OCI-LY7 (cell line): ENCODE measurements around the gene GPR37. TPM values are rescaled to one million over a fixed set of nuclear protein-coding genes. Genes with fewer than 3 reads are reported as not detected.

Source experiments
- BruUV-seq: library from RNA; stranded (reverse); fragments of 400-500 nt; replicated peaks from 2 replicates; lab custom pipeline; 2021; lab: Mats Ljungman, UMichigan
- CTCF ChIA-PET: fragments of 300-600 bp; sonication (Branson Sonifier 250); formaldehyde crosslinking; loops from one replicate; lab custom pipeline; 2022; ENCODE audit warnings: antibody characterized with exemption; ENCODE audit not compliant: unreplicated experiment; lab: Charles Lee
- POLR2A ChIA-PET: fragments of 300-600 bp; sonication (Branson Sonifier 250); formaldehyde crosslinking; loops from one replicate; lab custom pipeline; 2022; ENCODE audit warnings: antibody characterized with exemption; lab: Charles Lee
- DNase-seq: peaks from one replicate; pipeline ENCODE4 v3.0.0-alpha.2; 2015; ENCODE audit warnings: low spot score
- H2AFZ ChIP-seq: fragments of 200-600 bp; sonication (generic), shearing (Covaris generic); 2 replicates; pipeline ENCODE4 v1.6.1; 2014; ENCODE audit warnings: mild to moderate bottlenecking, antibody characterized with exemption, low read length, moderate library complexity
- H3K27ac ChIP-seq: fragments of 200-600 bp; sonication (generic); 2 replicates; pipeline ENCODE4 v1.5.1; 2014; ENCODE audit warnings: mixed run types, low read depth, mild to moderate bottlenecking, moderate library complexity, low read length, inconsistent platforms; ENCODE audit not compliant: poor library complexity, severe bottlenecking
- H3K36me3 ChIP-seq: fragments of 200-600 bp; sonication (generic); 2 replicates; pipeline ENCODE4 v1.6.1; 2014; ENCODE audit warnings: mild to moderate bottlenecking, antibody characterized with exemption, low read length, moderate library complexity, mixed read lengths; ENCODE audit not compliant: insufficient read depth
- H3K4me1 ChIP-seq: fragments of 200-600 bp; sonication (generic); 2 replicates; pipeline ENCODE4 v1.5.1; 2014; ENCODE audit warnings: mild to moderate bottlenecking, low read length; ENCODE audit not compliant: insufficient read depth, poor library complexity, severe bottlenecking
- H3K4me2 ChIP-seq: fragments of 200-600 bp; sonication (generic); 2 replicates; pipeline ENCODE4 v1.6.1; 2014; ENCODE audit warnings: mild to moderate bottlenecking, low read length
- H3K4me3 ChIP-seq: fragments of 200-600 bp; sonication (generic); 2 replicates; pipeline ENCODE4 v1.5.1; 2014; ENCODE audit warnings: mild to moderate bottlenecking, low read depth, low read length; ENCODE audit not compliant: poor library complexity, severe bottlenecking
- H3K79me2 ChIP-seq: fragments of 200-600 bp; sonication (generic); 2 replicates; pipeline ENCODE4 v1.6.1; 2016; ENCODE audit warnings: low read depth, mild to moderate bottlenecking, low read length, moderate library complexity, mixed read lengths; ENCODE audit not compliant: insufficient read depth
- H3K9me2 ChIP-seq: fragments of 200-600 bp; sonication (generic); 2 replicates; pipeline ENCODE4 v1.6.1; 2016; ENCODE audit warnings: mild to moderate bottlenecking, low read length, mixed read lengths; ENCODE audit not compliant: insufficient read depth
- H3K9me3 ChIP-seq: fragments of 200-600 bp; sonication (generic); 2 replicates; pipeline ENCODE4 v1.6.1; 2014; ENCODE audit warnings: mild to moderate bottlenecking, mixed run types, low read length, mixed read lengths
- H4K20me1 ChIP-seq: fragments of 200-600 bp; sonication (generic); 2 replicates; pipeline ENCODE4 v1.6.1; 2014; ENCODE audit warnings: mild to moderate bottlenecking, antibody characterized with exemption, low read length, moderate library complexity, mixed read lengths; ENCODE audit not compliant: insufficient read depth
- EZH2phosphoT487 ChIP-seq: fragments of 200-600 bp; sonication (generic); IDR thresholded peaks from 2 replicates; pipeline ENCODE4 v1.6.1; 2018; ENCODE audit warnings: low read depth, borderline replicate concordance, mild to moderate bottlenecking, mixed run types, antibody characterized with exemption, low read length, moderate library complexity, mixed read lengths
- intact Hi-C: fragments of 100-400 bp; cut with micrococcal nuclease; formaldehyde crosslinking; loops from one replicate; pipeline ENCODE4 v1.10.0; 2022; ENCODE audit not compliant: unreplicated experiment
- total RNA-seq, 2 experiments: library from RNA; depleted of rRNA in 1 of 2; stranded (reverse); fragments of >200 nt in 1 of 2; shearing (Covaris generic) in 1 of 2; gene quantifications; 2 replicates each; pipeline ENCODE4 v1.2.3, GENCODE V29; 2014 to 2022
- TF ChIP-seq, protein P1 (sequence below): fragments of 200-600 bp; sonication (generic); conservative IDR thresholded peaks from 2 replicates; pipeline ENCODE4 v1.5.1; 2014; ENCODE audit warnings: mild to moderate bottlenecking, antibody characterized with exemption, low read length, moderate library complexity, mixed read lengths

The GPR37 gene
- total RNA-seq, 2 experiments from 2014 or later: not detected

DNA sequence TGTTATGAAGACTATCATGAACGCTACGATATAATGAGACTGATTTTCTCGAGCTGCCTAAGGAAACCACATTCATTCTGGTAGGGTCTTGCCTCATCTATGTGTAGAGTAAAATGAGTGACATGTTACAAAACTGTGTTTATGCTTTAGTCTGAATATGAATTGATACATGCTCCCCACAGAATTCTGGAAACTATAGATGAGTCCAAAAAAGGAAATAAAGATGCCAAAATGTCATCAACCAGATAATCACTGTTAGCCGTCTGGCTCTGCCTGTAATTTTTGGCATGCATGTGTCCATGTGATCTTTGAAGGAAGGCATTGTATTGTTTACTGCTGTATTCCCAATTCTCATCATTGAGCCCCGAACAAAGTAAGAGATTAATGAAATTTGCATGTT lies 42.6 kb upstream of the GPR37 start:
- intact Hi-C loops: no loop called here
- Histone ChIP-seq H3K9me3 (no peaks in the 10 kb centered on the region), H4K20me1 (no peaks in the 10 kb centered on the region), H3K4me1 (no peaks in the 10 kb centered on the region), H3K4me2 (no peak overlapping the region), H3K4me3 (no peak overlapping the region), H3K9me2 (no peaks in the 10 kb centered on the region), H3K79me2 (no peaks in the 10 kb centered on the region), H2AFZ (no peak overlapping the region), H3K27ac (no peak overlapping the region), H3K36me3 (no peaks in the 10 kb centered on the region)
- DNase-seq: no peak
- ChIA-PET POLR2A (no interaction called here), CTCF (no interaction called here)
- TF ChIP-seq, protein P1, sequence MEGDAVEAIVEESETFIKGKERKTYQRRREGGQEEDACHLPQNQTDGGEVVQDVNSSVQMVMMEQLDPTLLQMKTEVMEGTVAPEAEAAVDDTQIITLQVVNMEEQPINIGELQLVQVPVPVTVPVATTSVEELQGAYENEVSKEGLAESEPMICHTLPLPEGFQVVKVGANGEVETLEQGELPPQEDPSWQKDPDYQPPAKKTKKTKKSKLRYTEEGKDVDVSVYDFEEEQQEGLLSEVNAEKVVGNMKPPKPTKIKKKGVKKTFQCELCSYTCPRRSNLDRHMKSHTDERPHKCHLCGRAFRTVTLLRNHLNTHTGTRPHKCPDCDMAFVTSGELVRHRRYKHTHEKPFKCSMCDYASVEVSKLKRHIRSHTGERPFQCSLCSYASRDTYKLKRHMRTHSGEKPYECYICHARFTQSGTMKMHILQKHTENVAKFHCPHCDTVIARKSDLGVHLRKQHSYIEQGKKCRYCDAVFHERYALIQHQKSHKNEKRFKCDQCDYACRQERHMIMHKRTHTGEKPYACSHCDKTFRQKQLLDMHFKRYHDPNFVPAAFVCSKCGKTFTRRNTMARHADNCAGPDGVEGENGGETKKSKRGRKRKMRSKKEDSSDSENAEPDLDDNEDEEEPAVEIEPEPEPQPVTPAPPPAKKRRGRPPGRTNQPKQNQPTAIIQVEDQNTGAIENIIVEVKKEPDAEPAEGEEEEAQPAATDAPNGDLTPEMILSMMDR: no peak
- no peak for TF ChIP-seq EZH2phosphoT487
- BruUV-seq: no TSS peak

DNA sequence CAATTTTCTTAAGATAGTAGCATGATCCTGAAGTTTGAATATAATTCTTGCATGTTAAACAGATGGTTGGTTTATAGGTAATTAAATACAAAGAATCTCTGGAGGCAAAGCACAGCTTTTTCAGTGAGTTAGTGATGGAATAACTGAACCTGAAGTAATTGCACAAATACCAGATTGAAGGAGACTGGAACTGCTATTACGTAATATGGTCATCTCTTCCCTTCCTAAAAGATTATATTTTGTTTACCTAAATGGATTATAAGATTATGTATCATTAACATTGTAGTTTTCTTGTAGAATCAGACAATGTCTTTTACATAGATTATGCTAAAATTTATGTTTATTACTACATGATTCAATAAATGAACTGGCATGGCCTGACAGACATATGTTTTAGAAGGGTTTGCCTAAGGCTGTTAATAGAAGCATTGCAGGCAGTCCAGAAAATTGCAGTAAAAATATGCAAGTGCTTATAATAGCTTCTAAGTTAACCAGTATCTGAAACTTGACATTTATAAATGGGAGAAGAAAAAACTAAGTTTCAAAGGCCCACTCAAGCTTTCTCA lies 35.8 kb upstream of the GPR37 start:
- no peaks in the 10 kb centered on the region for H4K20me1 ChIP-seq
- H3K9me3 ChIP-seq: no peaks in the 10 kb centered on the region
- intact Hi-C loops: no loop called here
- H2AFZ ChIP-seq: no peak overlapping the region
- H3K79me2 ChIP-seq: no peaks in the 10 kb centered on the region
- H3K36me3 ChIP-seq: no peaks in the 10 kb centered on the region
- no peak for DNase-seq
- TF ChIP-seq EZH2phosphoT487: no peak
- TF ChIP-seq, protein P1: no peak
- no peaks in the 10 kb centered on the region for H3K9me2 ChIP-seq
- CTCF ChIA-PET: no interaction called here
- H3K4me2 ChIP-seq: no peak overlapping the region
- no peak overlapping the region for H3K27ac ChIP-seq
- BruUV-seq: no TSS peak
- POLR2A ChIA-PET: interaction anchor here (0.7 kb wide), 1 partner anchor 26 kb away, joined by 3 read pairs; no protein-coding TSS in a partner anchor
- no peak overlapping the region for H3K4me3 ChIP-seq
- no peaks in the 10 kb centered on the region for H3K4me1 ChIP-seq

DNA sequence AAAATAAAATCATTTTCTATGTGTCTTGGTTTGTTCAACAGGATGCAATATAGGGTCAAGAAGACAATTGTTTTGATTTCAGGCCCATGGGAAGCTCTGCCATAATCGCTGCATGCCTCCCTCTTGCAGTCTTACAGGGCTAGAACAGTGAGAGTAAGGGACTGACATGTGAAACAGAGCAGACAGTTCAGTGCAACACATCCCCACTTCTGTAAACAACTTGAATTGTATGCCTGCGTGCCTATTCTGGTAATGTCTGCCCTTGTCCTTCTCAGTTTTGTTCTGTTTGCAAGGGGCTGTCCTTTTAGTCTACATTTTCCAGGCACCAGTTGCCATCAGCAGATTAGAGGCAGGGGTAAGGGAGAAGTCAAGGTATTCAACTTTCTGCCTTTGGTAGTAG lies 34.8 kb upstream of the GPR37 start:
- no peak overlapping the region for H3K4me3 ChIP-seq
- H2AFZ ChIP-seq: no peak overlapping the region
- BruUV-seq: no TSS peak
- no peaks in the 10 kb centered on the region for H3K36me3 ChIP-seq
- intact Hi-C loops: no loop called here
- POLR2A ChIA-PET: interaction anchor here (0.7 kb wide), 1 partner anchor 27 kb away, joined by 3 read pairs; no protein-coding TSS in a partner anchor
- no peaks in the 10 kb centered on the region for H3K79me2 ChIP-seq
- no peaks in the 10 kb centered on the region for H3K9me2 ChIP-seq
- no peaks in the 10 kb centered on the region for H4K20me1 ChIP-seq
- H3K9me3 ChIP-seq: no peaks in the 10 kb centered on the region
- no peak overlapping the region for H3K27ac ChIP-seq
- no peak overlapping the region for H3K4me2 ChIP-seq
- CTCF ChIA-PET: no interaction called here
- TF ChIP-seq, protein P1: no peak
- TF ChIP-seq EZH2phosphoT487: no peak
- no peaks in the 10 kb centered on the region for H3K4me1 ChIP-seq
- DNase-seq: no peak
